Suprapubic skin (tissue), 4 donors: Measurements from ENCODE around the gene SHC3.

ENCODE experiments used
- POLR2A ChIP-seq, 2 donors: fragments of 450-650 bp; IDR thresholded peaks; one replicate each; pipeline ENCODE4 v1.6.1; 2017; ENCODE audit warnings: antibody characterized with exemption in 2 of 2, mild to moderate bottlenecking in 2 of 2, moderate library complexity in 2 of 2
- POLR2AphosphoS5 ChIP-seq, 3 donors: sonication (generic); formaldehyde crosslinking; IDR thresholded peaks; one replicate each; pipeline ENCODE4 v1.6.1; 2017; ENCODE audit warnings: antibody characterized with exemption in 3 of 3
- TF ChIP-seq, protein P1 (sequence below), 2 donors: fragments of 200-600 bp in 1 of 2; fragments of 450-650 bp in 1 of 2; sonication (generic) in 1 of 2; IDR thresholded peaks; one replicate each; pipeline ENCODE4 v1.5.1; 2016 to 2019; ENCODE audit warnings: antibody characterized with exemption in 2 of 2, mild to moderate bottlenecking in 1 of 2, moderate library complexity in 1 of 2

DNA sequence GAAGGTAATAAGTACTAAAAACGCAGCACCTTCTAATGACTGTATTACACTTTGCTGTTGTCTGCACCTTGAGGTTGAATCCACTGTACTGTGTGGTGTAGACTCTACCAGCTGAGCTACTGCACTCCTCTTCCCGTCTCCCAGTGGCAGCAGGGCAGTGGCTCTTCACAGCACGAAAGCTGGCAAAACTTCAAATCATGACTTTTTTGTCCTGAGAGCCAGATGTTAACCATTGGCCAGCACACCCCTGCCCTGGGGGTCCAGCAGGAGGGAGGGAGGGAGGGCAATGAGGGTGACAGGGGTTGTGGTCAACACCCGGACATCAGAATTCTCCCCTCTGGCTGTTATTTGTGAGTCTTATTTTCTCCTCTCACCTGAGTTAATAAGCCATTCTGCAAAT is 11.8 kb downstream of the SHC3 start:
- TF ChIP-seq, protein P1, sequence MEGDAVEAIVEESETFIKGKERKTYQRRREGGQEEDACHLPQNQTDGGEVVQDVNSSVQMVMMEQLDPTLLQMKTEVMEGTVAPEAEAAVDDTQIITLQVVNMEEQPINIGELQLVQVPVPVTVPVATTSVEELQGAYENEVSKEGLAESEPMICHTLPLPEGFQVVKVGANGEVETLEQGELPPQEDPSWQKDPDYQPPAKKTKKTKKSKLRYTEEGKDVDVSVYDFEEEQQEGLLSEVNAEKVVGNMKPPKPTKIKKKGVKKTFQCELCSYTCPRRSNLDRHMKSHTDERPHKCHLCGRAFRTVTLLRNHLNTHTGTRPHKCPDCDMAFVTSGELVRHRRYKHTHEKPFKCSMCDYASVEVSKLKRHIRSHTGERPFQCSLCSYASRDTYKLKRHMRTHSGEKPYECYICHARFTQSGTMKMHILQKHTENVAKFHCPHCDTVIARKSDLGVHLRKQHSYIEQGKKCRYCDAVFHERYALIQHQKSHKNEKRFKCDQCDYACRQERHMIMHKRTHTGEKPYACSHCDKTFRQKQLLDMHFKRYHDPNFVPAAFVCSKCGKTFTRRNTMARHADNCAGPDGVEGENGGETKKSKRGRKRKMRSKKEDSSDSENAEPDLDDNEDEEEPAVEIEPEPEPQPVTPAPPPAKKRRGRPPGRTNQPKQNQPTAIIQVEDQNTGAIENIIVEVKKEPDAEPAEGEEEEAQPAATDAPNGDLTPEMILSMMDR (IDR thresholded peaks at IDR 0.05), result no peak
- TF ChIP-seq POLR2A (IDR thresholded peaks at IDR 0.05) (no peak), POLR2AphosphoS5 (IDR thresholded peaks at IDR 0.05) (no peak)
